DOHH2 (cell line): ENCODE results near the gene ABCD3.

ENCODE experiments used
- H3F3A ChIP-seq: fragments of 200-600 bp; sonication (generic), shearing (Covaris generic); 2 replicates; pipeline ENCODE4 v1.6.0; 2016; ENCODE audit warnings: antibody characterized with exemption, mild to moderate bottlenecking; ENCODE audit not compliant: control insufficient read depth, insufficient read depth
- H3K27ac ChIP-seq: fragments of 200-600 bp; sonication (generic); 2 replicates; pipeline ENCODE4 v1.5.1; 2014; ENCODE audit warnings: low read depth, mild to moderate bottlenecking, low read length, moderate library complexity
- H3K27me3 ChIP-seq: fragments of 200-600 bp; sonication (generic); 2 replicates; pipeline ENCODE4 v1.6.1; 2014; ENCODE audit warnings: mild to moderate bottlenecking, low read length, mixed read lengths; ENCODE audit not compliant: control insufficient read depth
- H3K36me3 ChIP-seq: fragments of 200-600 bp; sonication (generic); 2 replicates; pipeline ENCODE4 v1.6.1; 2014; ENCODE audit warnings: mild to moderate bottlenecking, low read length, moderate library complexity, mixed read lengths; ENCODE audit not compliant: control insufficient read depth
- H3K4me1 ChIP-seq: fragments of 200-600 bp; sonication (generic); 2 replicates; pipeline ENCODE4 v1.6.1; 2014; ENCODE audit warnings: mild to moderate bottlenecking, low read length, mixed read lengths; ENCODE audit not compliant: control insufficient read depth
- H3K4me2 ChIP-seq: fragments of 200-600 bp; sonication (generic); 2 replicates; pipeline ENCODE4 v1.6.0; 2014; ENCODE audit warnings: mild to moderate bottlenecking, low read length, moderate library complexity
- H3K4me3 ChIP-seq: fragments of 200-600 bp; sonication (generic); 2 replicates; pipeline ENCODE4 v1.5.1; 2014; ENCODE audit warnings: mild to moderate bottlenecking, low read length, mixed read lengths
- H3K79me2 ChIP-seq: fragments of 200-600 bp; sonication (generic); 2 replicates; pipeline ENCODE4 v1.6.1; 2014; ENCODE audit warnings: mild to moderate bottlenecking, low read length, mixed read lengths; ENCODE audit not compliant: control insufficient read depth
- H3K9me2 ChIP-seq: fragments of 200-600 bp; sonication (generic); replicated peaks from 2 replicates; pipeline ENCODE4 v1.6.1; 2014; ENCODE audit warnings: mild to moderate bottlenecking, low read length, mixed read lengths; ENCODE audit not compliant: control insufficient read depth
- H3K9me3 ChIP-seq: fragments of 200-600 bp; sonication (generic); 2 replicates; pipeline ENCODE4 v1.6.1; 2014; ENCODE audit warnings: antibody characterized with exemption, low read length, mixed read lengths; ENCODE audit not compliant: control insufficient read depth, insufficient read depth
- H4K20me1 ChIP-seq: fragments of 200-600 bp; sonication (generic); 2 replicates; pipeline ENCODE4 v1.6.0; 2014; ENCODE audit warnings: low read depth, mild to moderate bottlenecking, antibody characterized with exemption, low read length, moderate library complexity; ENCODE audit not compliant: control insufficient read depth, insufficient read depth
- EZH2phosphoT487 ChIP-seq: fragments of 200-600 bp; sonication (generic); IDR thresholded peaks from 2 replicates; pipeline ENCODE4 v1.6.1; 2017; ENCODE audit warnings: borderline replicate concordance, mild to moderate bottlenecking, antibody characterized with exemption, low read length, moderate library complexity, mixed read lengths
- TF ChIP-seq, protein P1 (sequence below): fragments of 200-600 bp; sonication (generic); IDR thresholded peaks from one replicate; pipeline ENCODE4 v1.5.1; 2014; ENCODE audit warnings: antibody characterized with exemption, mild to moderate bottlenecking, low read depth, low read length; ENCODE audit not compliant: poor library complexity, severe bottlenecking

ABCD3 gene

DNA sequence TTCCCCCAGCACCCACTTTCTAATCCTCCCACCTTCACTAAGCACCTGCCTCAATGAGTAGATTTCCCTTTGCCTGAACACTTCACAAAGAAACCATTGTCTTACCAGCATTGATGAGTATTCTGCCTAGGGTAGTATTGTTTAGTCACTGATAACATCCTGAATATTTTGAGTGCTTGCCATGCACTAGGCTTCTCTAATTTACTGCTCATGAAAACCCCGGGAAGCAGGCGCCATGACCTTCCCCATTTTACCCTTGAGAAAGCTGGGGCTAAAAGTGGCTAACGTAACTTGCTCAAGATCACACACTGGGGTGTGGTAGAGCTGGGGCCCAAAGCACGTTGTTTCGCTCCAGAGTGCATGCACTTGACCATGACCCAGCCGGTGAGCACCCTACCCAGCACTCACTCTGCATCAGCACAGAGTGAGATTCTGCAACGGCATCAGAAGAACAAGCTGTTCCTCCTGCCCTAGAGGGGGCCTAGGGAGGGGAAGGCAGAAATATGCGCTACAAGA is 133.9 kb downstream of the ABCD3 start:
- no peaks in the 10 kb centered on the region for H4K20me1 ChIP-seq
- no peaks in the 10 kb centered on the region for H3K27me3 ChIP-seq
- H3K27ac ChIP-seq = no peak overlapping the region
- no peaks in the 10 kb centered on the region for H3K9me2 ChIP-seq
- H3K36me3 ChIP-seq = no peaks in the 10 kb centered on the region
- no peaks in the 10 kb centered on the region for H3F3A ChIP-seq
- no peak overlapping the region for H3K4me3 ChIP-seq
- no peak overlapping the region for H3K4me2 ChIP-seq
- H3K79me2 ChIP-seq = no peaks in the 10 kb centered on the region
- TF ChIP-seq EZH2phosphoT487 = no peak
- TF ChIP-seq, protein P1, sequence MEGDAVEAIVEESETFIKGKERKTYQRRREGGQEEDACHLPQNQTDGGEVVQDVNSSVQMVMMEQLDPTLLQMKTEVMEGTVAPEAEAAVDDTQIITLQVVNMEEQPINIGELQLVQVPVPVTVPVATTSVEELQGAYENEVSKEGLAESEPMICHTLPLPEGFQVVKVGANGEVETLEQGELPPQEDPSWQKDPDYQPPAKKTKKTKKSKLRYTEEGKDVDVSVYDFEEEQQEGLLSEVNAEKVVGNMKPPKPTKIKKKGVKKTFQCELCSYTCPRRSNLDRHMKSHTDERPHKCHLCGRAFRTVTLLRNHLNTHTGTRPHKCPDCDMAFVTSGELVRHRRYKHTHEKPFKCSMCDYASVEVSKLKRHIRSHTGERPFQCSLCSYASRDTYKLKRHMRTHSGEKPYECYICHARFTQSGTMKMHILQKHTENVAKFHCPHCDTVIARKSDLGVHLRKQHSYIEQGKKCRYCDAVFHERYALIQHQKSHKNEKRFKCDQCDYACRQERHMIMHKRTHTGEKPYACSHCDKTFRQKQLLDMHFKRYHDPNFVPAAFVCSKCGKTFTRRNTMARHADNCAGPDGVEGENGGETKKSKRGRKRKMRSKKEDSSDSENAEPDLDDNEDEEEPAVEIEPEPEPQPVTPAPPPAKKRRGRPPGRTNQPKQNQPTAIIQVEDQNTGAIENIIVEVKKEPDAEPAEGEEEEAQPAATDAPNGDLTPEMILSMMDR = no peak
- no peaks in the 10 kb centered on the region for H3K9me3 ChIP-seq
- no peaks in the 10 kb centered on the region for H3K4me1 ChIP-seq

DNA sequence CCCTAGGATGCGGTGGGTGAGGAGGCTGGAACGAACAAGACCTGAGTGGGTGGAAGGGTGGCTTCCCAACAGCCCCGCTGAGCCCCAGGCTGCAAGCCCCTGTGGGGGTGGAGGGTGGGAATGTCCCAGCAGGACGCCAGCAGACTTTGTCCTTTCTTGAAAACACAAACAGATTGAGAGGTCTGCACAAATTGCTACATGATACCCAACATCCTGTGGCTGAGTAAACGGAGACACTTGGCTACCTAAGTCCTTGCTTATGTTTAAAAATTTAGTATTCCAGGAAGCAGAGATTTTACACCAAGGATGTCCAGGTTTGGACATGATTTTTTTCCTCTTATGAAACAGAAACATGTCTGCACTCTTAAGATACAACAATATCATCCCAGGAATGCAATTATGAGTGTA is 135.1 kb downstream of the ABCD3 start:
- no peak for TF ChIP-seq EZH2phosphoT487
- TF ChIP-seq, protein P1 = no peak
- Histone ChIP-seq H3K27ac (no peak overlapping the region), H3K4me3 (no peak overlapping the region), H3K36me3 (no peaks in the 10 kb centered on the region), H4K20me1 (no peaks in the 10 kb centered on the region), H3K9me2 (no peaks in the 10 kb centered on the region), H3K9me3 (no peaks in the 10 kb centered on the region), H3F3A (no peaks in the 10 kb centered on the region), H3K4me1 (no peaks in the 10 kb centered on the region), H3K27me3 (no peaks in the 10 kb centered on the region), H3K4me2 (no peak overlapping the region), H3K79me2 (no peaks in the 10 kb centered on the region)

DNA sequence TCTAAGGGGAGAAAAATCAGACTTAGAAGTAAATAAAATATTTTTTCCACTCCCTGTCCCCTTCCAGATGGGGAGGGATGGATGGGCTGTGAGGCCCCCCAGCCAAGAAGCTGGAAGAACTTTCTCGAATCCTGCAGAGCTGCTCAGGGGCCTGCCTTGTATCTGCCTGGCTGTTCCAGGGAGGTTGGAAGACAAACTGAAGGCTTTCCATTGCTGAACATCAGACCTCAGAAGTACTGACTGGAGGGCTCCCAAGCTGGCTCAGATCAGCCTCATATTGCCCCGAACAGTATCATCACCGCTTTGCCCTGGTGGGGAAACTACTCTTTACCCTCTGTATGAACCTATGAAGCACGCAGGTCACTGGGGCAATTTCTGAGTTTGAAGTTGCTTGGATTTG is 135.7 kb downstream of the ABCD3 start:
- no peak overlapping the region for H3K27ac ChIP-seq
- no peaks in the 10 kb centered on the region for H3K79me2 ChIP-seq
- H3K4me2 ChIP-seq = no peak overlapping the region
- no peaks in the 10 kb centered on the region for H4K20me1 ChIP-seq
- H3K9me3 ChIP-seq = no peaks in the 10 kb centered on the region
- no peaks in the 10 kb centered on the region for H3F3A ChIP-seq
- no peaks in the 10 kb centered on the region for H3K9me2 ChIP-seq
- H3K36me3 ChIP-seq = no peaks in the 10 kb centered on the region
- no peak overlapping the region for H3K4me3 ChIP-seq
- no peaks in the 10 kb centered on the region for H3K4me1 ChIP-seq
- no peaks in the 10 kb centered on the region for H3K27me3 ChIP-seq
- TF ChIP-seq, protein P1 = no peak
- no peak for TF ChIP-seq EZH2phosphoT487

GRCh38 chr1:94554580-94554979 is 136.4 kb downstream of the ABCD3 start:
- Histone ChIP-seq H4K20me1 (no peaks in the 10 kb centered on the region), H3K36me3 (no peaks in the 10 kb centered on the region), H3K9me3 (no peaks in the 10 kb centered on the region), H3K9me2 (no peaks in the 10 kb centered on the region), H3K27me3 (no peaks in the 10 kb centered on the region), H3K4me1 (no peaks in the 10 kb centered on the region), H3K4me2 (no peak overlapping the region), H3F3A (no peaks in the 10 kb centered on the region), H3K4me3 (no peak overlapping the region), H3K79me2 (no peaks in the 10 kb centered on the region), H3K27ac (no peak overlapping the region)
- no peak for TF ChIP-seq EZH2phosphoT487
- TF ChIP-seq, protein P1 = no peak
